Naive B cell (primary cell): ENCODE data around the gene RNF183. TPM values are rescaled to one million over a fixed set of nuclear protein-coding genes. Genes with fewer than 3 reads are reported as not detected.
"Not testable (repeated sequence)": the region's sequence is repeated elsewhere in the genome, so short reads cannot be mapped to it uniquely, and the experiment has no call there.

Experiments used
- ATAC-seq, 2 donors: fragments of 150-1000 bp; cut with Tn5 transposase; 2 replicates each; pipeline ENCODE4 v1.10.0; 2021; ENCODE audit warnings: low read depth in 2 of 2, mild to moderate bottlenecking in 2 of 2, moderate library complexity in 2 of 2
- DNase-seq: peaks from one replicate; pipeline ENCODE4 v3.0.0; 2022
- H3K27ac Mint-ChIP-seq, 6 donors: one replicate each; pipeline ENCODE4 v1.8.0; 2020 to 2022; ENCODE audit warnings: mild to moderate bottlenecking in 6 of 6, mixed read lengths in 6 of 6, moderate library complexity in 5 of 6, inconsistent platforms in 2 of 6
- H3K27me3 Mint-ChIP-seq, 3 donors: one replicate each; pipeline ENCODE4 v1.8.0; 2021 to 2022; ENCODE audit warnings: mixed read lengths in 3 of 3, mild to moderate bottlenecking in 1 of 3
- H3K36me3 Mint-ChIP-seq, 2 donors: one replicate each; pipeline ENCODE4 v1.8.0; 2020 to 2022; ENCODE audit warnings: mixed read lengths in 2 of 2, inconsistent platforms in 1 of 2, mild to moderate bottlenecking in 1 of 2
- H3K4me1 Mint-ChIP-seq, 3 donors: one replicate each; pipeline ENCODE4 v1.8.0; 2020 to 2022; ENCODE audit warnings: mixed read lengths in 3 of 3, inconsistent platforms in 1 of 3, mild to moderate bottlenecking in 1 of 3, moderate library complexity in 1 of 3
- H3K4me3 Mint-ChIP-seq, 8 donors: one replicate each; pipeline ENCODE4 v1.8.0; 2020 to 2022; ENCODE audit warnings: mild to moderate bottlenecking in 8 of 8, mixed read lengths in 8 of 8, moderate library complexity in 8 of 8, inconsistent platforms in 2 of 8
- H3K9me3 Mint-ChIP-seq, 7 donors: one replicate each; pipeline ENCODE4 v1.8.0; 2020 to 2022; ENCODE audit warnings: mixed read lengths in 7 of 7, mild to moderate bottlenecking in 5 of 7, inconsistent platforms in 2 of 7, moderate library complexity in 1 of 7
- polyA plus RNA-seq, 6 donors: library from polyadenylated mRNA; unstranded; fragments of 300-500 nt; fragmentation: Illumina TruSeq; gene quantifications; one replicate each; pipeline ENCODE4 v1.2.3, GENCODE V29; 2021; ENCODE audit warnings: low read depth in 6 of 6

The RNF183 gene
- polyA plus RNA-seq, 6 donors from 2014 or later = not detected

DNA sequence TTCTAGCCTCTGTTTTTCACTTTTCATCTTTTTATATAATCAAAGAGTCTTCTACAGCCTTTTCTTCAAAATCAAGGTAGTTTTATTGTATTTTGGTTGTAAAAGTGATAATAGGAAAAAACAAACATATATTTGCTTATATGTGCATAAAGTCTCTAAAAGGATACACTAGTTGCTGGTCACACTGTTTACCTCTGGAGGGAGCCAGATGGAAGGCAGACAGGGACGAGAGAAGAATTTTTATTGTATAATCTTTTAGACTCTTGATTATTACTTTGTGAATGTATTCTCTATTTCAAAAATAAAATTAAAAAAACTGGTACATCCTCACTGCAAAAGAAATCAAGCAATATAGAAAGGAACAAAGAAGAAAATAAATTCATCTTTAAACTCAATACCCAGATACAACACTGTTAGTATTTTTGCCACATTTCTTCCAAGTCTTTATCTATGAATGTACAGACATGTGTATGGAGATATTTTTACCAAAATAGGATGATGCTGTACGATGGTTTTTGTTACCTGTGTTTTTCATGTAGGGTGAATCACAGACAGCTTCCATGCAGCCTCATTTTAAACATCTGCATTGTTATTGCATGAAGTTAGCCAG lies 6.1 kb upstream of the RNF183 start:
- no peaks in the 10 kb centered on the region for H3K4me1 Mint-ChIP-seq
- H3K9me3 Mint-ChIP-seq = no peaks in the 10 kb centered on the region
- no peak overlapping the region for H3K4me3 Mint-ChIP-seq
- no peaks in the 10 kb centered on the region for H3K36me3 Mint-ChIP-seq
- no peaks in the 10 kb centered on the region for H3K27me3 Mint-ChIP-seq
- H3K27ac Mint-ChIP-seq = no peak overlapping the region
- DNase-seq (peak; percentile 6), ATAC-seq (no peak)

DNA sequence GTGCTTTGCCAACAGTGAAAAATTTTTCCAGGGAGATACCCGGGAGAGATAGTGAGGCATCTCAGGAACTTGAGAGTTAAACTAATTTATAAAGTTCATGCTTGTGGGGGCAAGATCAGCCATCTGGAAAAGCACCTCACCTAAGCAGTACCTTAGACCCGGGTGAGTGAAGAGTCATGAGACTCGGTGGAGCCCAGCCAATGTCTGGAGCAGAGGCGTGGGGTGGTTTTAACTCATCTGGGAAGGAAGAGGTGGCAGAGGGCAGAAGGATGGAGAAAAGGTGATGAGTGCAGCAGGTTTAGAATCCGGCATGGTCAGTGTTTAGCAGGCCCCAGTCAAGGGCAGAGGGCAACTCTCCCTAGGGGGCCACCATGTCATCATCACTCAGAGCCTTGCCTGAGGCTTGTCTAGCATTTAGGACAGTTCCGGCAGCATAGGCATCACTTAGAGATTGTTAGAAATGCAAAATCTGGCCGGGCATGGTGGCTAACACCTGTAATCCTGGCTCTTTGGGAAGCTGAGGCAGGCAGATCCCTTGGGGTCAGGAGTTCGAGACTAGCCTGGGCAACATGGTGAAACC lies 4.3 kb upstream of the RNF183 start:
- no peak overlapping the region for H3K27ac Mint-ChIP-seq
- H3K9me3 Mint-ChIP-seq = no peaks in the 10 kb centered on the region
- no peak overlapping the region for H3K4me3 Mint-ChIP-seq
- DNase-seq (no peak), ATAC-seq (no peak)
- no peaks in the 10 kb centered on the region for H3K36me3 Mint-ChIP-seq
- H3K4me1 Mint-ChIP-seq = no peaks in the 10 kb centered on the region
- peaks cover 0 to 8% (median 0%) of the 10 kb centered on the region in 3 donors for H3K27me3 Mint-ChIP-seq

DNA sequence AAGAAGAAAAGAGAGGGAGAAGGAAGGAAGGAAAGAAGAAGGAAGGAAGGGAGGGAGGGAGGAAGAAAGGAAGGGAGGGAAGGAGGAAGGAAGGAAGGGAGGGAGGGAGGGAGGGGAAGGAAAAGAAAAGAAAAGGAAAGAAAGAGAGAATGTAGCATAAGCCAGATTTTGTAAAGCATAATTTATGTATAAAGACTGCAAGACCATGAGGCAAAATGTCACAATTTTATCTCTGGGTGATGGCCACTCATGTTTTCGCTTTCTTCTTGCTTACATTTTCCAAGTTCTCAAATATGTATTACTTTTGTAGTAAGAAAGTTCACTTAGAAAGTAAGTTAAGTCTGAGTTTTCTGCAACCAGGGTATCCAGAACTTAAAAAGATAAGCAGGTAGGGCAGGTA lies 3.4 kb upstream of the RNF183 start:
- Mint-ChIP-seq H3K9me3 (no peaks in the 10 kb centered on the region), H3K27ac (no peak overlapping the region), H3K4me3 (no peak overlapping the region), H3K27me3 (peaks cover 0 to 8% (median 0%) of the 10 kb centered on the region in 3 donors), H3K36me3 (no peaks in the 10 kb centered on the region), H3K4me1 (no peaks in the 10 kb centered on the region)
- ATAC-seq = no peak
- no peak for DNase-seq

DNA sequence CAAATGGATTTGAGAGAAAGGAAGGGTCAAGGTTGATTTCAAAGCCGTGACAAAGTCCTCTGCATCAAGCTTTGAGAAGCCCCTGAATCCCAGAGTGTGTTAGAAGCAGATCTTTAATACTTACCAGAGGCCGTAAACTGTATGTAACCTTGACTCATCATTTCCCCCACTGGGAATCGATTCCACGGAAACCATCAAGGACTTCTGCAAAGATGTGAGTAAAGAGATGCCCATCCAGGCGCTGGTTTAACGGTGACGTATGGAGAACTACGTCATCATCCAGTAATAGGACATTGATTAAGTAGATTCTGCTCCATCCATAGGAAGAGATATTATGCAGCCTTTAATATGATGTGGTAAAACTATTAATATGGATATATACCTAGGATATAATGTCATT lies 1.6 kb downstream of the RNF183 start:
- Mint-ChIP-seq H3K27me3 (peaks cover 8 to 16% (median 13%) of the 10 kb centered on the region in 3 donors), H3K4me3 (no peak overlapping the region), H3K36me3 (no peaks in the 10 kb centered on the region), H3K27ac (no peak overlapping the region), H3K9me3 (no peaks in the 10 kb centered on the region), H3K4me1 (peaks cover 0 to 14% (median 0%) of the 10 kb centered on the region in 3 donors)
- ATAC-seq = no peak
- DNase-seq = no peak

DNA sequence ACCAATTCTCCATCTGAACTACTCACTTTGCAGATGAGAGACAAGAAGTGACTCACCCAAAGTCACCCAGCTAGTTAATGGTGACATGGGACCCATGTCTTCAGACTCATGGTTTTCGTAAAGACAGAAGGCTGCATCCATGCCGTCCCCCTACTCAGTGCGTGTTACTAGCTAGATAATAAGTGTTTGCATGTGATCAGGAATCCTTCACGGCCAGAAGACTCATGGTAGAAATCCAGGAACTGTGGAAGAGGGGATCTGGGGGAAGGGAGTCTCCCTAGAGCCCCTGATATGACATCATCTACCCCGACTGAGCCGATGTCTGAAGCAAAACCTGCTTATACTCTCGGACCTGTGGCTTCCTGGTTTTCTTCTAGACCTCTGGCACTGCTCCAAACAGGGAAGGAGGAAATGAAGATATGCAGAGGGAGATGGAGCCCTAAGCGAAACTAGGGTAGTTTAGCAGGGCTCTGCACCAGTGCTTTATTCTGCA lies 3.3 kb downstream of the RNF183 start:
- peaks cover 8 to 16% (median 13%) of the 10 kb centered on the region in 3 donors for H3K27me3 Mint-ChIP-seq
- H3K4me1 Mint-ChIP-seq = peaks cover 0 to 14% (median 0%) of the 10 kb centered on the region in 3 donors
- no peak overlapping the region for H3K27ac Mint-ChIP-seq
- H3K36me3 Mint-ChIP-seq = no peaks in the 10 kb centered on the region
- H3K4me3 Mint-ChIP-seq = no peak overlapping the region
- no peaks in the 10 kb centered on the region for H3K9me3 Mint-ChIP-seq
- no peak for DNase-seq
- ATAC-seq = no peak

DNA sequence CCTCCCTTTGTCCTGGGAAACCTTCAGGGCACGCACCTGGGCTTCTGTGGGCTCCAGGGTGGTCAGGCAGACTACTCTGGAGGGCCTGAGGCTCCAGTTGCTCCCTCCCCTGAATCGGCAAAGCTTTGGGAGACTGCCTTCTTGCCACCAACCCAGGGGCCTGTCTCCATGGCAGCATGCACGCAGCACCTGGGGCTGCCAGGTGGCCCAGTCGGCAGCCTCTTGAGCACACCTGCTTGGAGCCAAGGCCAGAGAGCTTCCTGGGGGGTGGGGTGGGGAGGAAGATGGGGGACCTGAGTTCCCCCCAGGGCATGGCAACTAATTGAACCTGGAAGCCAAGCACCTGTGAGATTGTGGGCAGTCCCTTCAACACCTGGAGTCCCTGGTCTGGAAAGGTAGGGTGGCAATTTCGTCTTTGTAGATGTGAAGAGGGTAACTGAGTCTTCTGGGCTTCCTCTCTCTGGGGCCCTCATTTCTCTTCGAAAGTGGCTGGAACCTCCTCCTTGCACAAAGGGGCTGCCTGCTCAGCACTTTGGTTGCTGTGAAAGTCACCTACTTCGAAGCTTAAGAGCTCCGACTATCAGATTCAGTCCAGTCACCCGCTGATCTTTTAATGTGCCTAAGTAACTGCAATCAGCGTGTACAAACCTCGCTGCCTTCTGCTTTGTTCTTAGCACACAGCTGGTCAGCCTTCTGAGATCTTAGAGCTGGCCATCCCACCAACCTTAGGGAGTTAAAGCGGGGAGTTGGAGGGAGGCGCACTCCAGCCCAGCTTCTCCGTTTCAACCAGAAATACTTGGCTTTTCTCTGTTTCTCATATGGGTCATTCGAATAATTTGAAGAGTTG lies 4.0 kb downstream of the RNF183 start:
- Mint-ChIP-seq H3K27me3 (peaks cover 8 to 16% (median 13%) of the 10 kb centered on the region in 3 donors), H3K4me3 (no peak overlapping the region), H3K4me1 (peaks cover 0 to 14% (median 0%) of the 10 kb centered on the region in 3 donors), H3K27ac (no peak overlapping the region), H3K9me3 (no peaks in the 10 kb centered on the region), H3K36me3 (no peaks in the 10 kb centered on the region)
- DNase-seq = no peak
- ATAC-seq = no peak

DNA sequence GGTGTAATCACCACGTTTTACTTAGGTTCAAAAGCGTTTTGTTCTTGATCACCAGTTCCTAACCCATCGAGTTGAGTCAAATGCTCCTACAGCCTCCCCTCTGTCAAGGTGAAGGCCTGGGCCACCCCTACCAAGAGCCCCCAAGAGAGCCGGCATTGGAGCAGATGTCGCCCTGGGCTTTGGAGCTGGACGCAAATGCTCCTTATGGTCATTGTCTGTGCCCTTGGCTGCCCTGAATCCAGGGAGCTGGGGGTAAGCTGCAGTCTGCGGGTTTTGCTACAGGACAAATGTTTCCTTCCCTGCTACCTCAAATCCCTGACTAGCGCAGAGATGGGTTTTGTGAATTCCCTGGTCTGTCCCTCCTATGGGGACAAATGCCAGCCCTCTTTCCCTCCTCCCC lies 4.9 kb downstream of the RNF183 start:
- Mint-ChIP-seq H3K27me3 (peaks cover 8 to 13% (median 13%) of the 10 kb centered on the region in 3 donors), H3K4me1 (peaks cover 0 to 14% (median 0%) of the 10 kb centered on the region in 3 donors), H3K36me3 (no peaks in the 10 kb centered on the region), H3K4me3 (no peak overlapping the region), H3K27ac (no peak overlapping the region), H3K9me3 (no peaks in the 10 kb centered on the region)
- ATAC-seq (no peak), DNase-seq (no peak)

DNA sequence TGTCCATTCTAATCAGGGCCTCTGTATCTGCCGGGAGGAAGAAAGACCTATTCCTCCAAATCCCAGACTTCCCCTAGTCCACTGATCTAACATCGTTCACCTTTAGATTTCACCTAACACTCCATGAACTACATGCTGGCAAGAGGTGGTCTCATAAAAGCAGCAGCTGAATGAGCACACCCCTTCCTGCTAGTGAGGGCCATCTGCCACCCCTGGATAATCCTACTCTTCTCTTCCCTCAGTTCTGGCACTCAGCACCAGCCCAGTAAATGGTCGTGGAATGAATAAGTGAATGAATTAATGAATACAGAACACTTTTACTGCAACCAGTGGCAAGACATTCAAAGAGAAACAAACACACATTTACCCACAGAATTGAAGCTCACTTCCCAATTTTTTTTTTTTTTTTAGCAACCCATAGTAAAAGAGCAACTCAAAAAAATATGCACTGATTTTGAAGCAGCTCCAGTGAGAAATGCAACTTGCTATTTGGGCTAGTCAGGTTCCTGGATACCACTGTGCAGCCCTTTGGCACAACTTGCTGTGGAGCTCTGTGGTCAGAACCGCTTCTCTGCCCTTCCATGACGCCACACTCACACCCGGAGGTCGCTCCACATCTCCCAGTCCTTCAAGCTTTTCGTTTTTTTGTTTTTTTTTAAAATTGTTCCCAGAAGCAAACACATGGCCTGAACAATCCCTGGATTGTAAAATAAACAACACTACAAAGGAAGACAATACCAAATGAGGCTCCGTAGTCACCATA lies 6.2 kb downstream of the RNF183 start:
- H3K9me3 Mint-ChIP-seq = no peaks in the 10 kb centered on the region
- H3K4me1 Mint-ChIP-seq = peaks cover 0 to 14% (median 0%) of the 10 kb centered on the region in 3 donors
- H3K36me3 Mint-ChIP-seq = peaks cover 0 to 7% of the 10 kb centered on the region in 2 donors
- peaks cover 8 to 13% (median 8%) of the 10 kb centered on the region in 3 donors for H3K27me3 Mint-ChIP-seq
- peak overlapping the region in 2 of 8 donors; percentile 7 to 31 for H3K4me3 Mint-ChIP-seq
- ATAC-seq (peak in 1 of 2 donors; percentile 60), DNase-seq (no peak)
- peak overlapping the region in 4 of 6 donors; percentile 16 to 65 (median 38) for H3K27ac Mint-ChIP-seq

DNA sequence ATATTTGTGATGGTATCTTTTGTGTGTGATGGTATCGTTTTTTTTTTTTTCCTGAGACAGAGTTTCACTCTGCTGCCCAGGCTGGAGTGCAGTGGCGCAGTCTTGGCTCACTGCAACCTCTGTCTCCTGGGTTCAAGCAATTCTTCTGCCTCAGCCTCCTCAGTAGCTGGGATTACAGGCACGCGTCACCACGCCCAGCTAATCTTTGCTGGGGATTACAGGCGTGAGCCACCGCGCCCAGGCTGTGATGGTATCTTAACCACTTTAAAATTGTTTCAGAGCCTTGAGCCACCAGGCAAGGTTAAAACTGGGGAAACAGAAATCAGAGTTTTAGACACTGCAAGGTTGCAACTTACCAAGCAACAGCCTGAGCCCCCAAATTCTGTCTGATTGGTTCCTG lies 6.9 kb downstream of the RNF183 start:
- not testable (repeated sequence) for ATAC-seq, DNase-seq, H3K27ac Mint-ChIP-seq, H3K4me3 Mint-ChIP-seq, H3K9me3 Mint-ChIP-seq
- H3K27me3 Mint-ChIP-seq = peaks cover 8 to 11% (median 8%) of the 10 kb centered on the region in 3 donors
- peaks cover 0 to 14% (median 0%) of the 10 kb centered on the region in 3 donors for H3K4me1 Mint-ChIP-seq
- peaks cover 4 to 12% of the 10 kb centered on the region in 2 donors for H3K36me3 Mint-ChIP-seq

DNA sequence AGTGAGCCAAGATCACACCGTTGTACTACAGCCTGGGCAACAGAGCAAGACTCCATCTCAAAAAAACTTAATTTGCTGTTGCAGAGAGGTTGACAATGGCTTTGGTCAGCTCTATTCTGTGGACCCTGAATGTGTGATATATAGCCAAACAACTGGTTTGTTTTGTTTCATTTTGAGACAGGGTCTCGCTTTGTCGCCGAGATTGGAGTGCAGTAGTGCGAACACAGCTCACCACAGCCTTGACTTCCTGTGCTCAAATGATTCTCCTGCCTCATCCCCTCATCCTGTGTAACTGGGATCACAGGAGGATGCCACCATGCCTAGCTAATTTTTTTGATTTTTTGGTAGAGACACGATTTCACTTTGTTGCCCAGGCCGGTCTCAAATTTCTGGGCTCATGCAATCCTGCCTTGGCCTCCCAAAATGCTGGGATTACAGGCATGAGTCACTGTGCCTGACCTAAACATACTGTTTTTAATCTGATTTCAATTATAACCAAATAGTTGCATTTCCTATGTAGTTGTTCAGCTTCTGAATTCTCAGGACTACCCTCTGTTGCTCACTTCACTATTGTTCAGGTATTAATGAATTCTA lies 9.8 kb downstream of the RNF183 start:
- H3K4me3 Mint-ChIP-seq = no peak overlapping the region
- no peaks in the 10 kb centered on the region for H3K27me3 Mint-ChIP-seq
- peak overlapping the region in 2 of 6 donors; percentile 37 to 74 for H3K27ac Mint-ChIP-seq
- ATAC-seq (no peak), DNase-seq (no peak)
- H3K4me1 Mint-ChIP-seq = peaks cover 0 to 21% (median 0%) of the 10 kb centered on the region in 3 donors
- H3K36me3 Mint-ChIP-seq = peaks cover 16 to 25% of the 10 kb centered on the region in 2 donors
- no peaks in the 10 kb centered on the region for H3K9me3 Mint-ChIP-seq

DNA sequence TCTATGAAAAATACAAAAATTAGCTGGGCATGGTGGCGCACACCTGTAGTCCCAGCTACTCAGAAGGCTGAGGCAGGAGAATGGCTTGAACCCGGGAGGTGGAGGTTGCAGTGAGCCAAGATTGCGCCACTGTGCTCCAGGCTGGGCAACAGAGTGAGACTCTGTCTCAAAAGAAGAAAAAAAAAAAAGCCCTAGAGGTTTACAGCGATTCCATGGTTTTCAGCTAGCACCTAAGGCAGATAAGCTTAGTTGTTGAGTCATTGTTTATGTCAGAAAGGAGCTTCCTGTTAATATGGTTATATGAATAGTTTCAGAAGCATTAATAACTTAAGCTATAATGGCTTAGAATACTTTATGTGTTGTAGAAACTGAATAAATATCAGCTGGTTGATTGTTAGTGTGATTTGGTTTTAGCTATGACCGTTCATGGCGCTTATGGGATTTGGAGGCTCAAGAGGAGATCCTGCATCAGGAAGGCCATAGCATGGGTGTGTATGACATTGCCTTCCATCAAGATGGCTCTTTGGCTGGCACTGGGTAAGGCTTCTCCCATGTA lies 13.0 kb downstream of the RNF183 start:
- DNase-seq = no peak
- Mint-ChIP-seq H3K27ac (no peak overlapping the region), H3K4me1 (peaks cover 0 to 7% (median 0%) of the 10 kb centered on the region in 3 donors), H3K9me3 (no peaks in the 10 kb centered on the region), H3K4me3 (no peak overlapping the region), H3K27me3 (no peaks in the 10 kb centered on the region), H3K36me3 (peaks cover 16 to 29% of the 10 kb centered on the region in 2 donors)
- ATAC-seq = no peak

DNA sequence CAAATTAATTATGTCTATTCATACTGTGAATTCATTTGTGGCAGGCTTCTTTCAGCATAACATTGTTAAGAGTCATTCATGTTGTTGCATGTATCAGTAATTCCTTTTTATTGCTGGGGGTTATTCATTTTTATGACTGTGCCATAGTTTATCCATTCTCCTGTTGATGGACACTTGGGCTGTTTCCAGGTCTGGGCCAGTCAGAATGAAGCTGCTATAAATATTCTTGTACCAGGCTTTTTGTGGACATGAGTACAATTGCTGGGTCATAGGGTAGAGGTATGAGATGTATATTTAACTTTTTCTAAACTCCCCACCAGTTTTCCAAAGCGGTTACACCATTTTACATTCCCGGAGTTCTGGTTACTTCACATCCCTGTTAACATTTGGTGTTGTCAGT lies 14.1 kb downstream of the RNF183 start:
- Mint-ChIP-seq H3K27ac (no peak overlapping the region), H3K27me3 (no peaks in the 10 kb centered on the region), H3K4me1 (peaks cover 0 to 7% (median 0%) of the 10 kb centered on the region in 3 donors), H3K4me3 (no peak overlapping the region), H3K36me3 (peaks cover 23 to 37% of the 10 kb centered on the region in 2 donors), H3K9me3 (no peaks in the 10 kb centered on the region)
- ATAC-seq (no peak), DNase-seq (no peak)
